GM20431 (cell line): ENCODE results near the gene ZFP2.

Source experiments
- in situ Hi-C: fragments of 300-500 bp; cut with MseI, MboI; formaldehyde crosslinking; loops from one replicate; pipeline ENCODE4 v1.15.0; 2020; ENCODE audit warnings: low sequenced_read_pairs; ENCODE audit not compliant: unreplicated experiment

Gene ZFP2

DNA sequence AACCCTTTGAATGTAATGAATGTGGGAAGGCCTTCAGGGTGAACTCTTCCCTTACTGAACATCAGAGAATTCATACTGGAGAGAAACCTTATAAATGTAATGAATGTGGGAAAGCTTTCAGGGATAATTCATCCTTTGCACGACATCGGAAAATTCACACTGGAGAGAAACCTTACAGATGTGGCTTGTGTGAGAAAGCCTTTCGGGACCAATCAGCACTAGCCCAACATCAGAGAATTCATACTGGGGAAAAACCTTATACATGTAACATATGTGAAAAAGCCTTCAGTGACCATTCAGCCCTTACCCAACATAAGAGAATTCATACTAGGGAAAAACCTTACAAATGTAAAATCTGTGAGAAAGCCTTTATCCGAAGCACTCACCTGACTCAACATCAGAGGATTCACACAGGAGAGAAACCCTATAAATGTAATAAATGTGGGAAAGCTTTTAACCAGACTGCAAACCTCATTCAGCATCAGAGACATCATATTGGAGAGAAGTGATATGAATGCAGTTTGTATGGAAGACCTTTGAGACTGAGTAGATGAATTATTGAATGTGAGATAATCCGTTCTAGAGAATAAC is 69.8 kb downstream of the ZFP2 start:
- in situ Hi-C loops: no loop called here

DNA sequence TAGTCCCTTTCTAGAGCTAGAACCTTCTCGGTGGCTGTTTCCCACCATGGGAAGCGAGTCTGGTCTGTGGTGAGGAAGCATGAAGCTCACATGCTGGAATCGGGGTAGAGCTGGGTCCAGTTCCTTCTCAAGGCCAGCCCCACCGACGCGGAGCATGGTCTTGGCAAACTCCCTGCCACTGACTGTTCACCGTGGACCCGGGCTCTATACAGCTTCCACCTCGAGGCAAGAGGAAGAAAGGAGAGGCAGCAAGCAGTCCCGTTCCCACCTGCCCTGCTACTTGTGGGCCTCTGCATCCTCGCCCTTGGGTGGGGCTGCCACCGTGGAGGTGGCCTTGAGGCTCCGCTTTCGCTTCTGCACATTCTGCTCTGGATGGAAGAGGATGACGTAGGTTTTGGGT is 85.7 kb downstream of the ZFP2 start:
- in situ Hi-C loops: no loop called here
